OCI-LY7 (cell line): ENCODE results near the gene LEAP2. TPM values are rescaled to one million over a fixed set of nuclear protein-coding genes. Genes with fewer than 3 reads are reported as not detected.

Experiments
- BruUV-seq: library from RNA; stranded (reverse); fragments of 400-500 nt; replicated peaks from 2 replicates; lab custom pipeline; 2021; lab: Mats Ljungman, UMichigan
- CTCF ChIA-PET: fragments of 300-600 bp; sonication (Branson Sonifier 250); formaldehyde crosslinking; loops from one replicate; lab custom pipeline; 2022; ENCODE audit warnings: antibody characterized with exemption; ENCODE audit not compliant: unreplicated experiment; lab: Charles Lee
- POLR2A ChIA-PET: fragments of 300-600 bp; sonication (Branson Sonifier 250); formaldehyde crosslinking; loops from one replicate; lab custom pipeline; 2022; ENCODE audit warnings: antibody characterized with exemption; lab: Charles Lee
- DNase-seq: peaks from one replicate; pipeline ENCODE4 v3.0.0-alpha.2; 2015; ENCODE audit warnings: low spot score
- H2AFZ ChIP-seq: fragments of 200-600 bp; sonication (generic), shearing (Covaris generic); 2 replicates; pipeline ENCODE4 v1.6.1; 2014; ENCODE audit warnings: mild to moderate bottlenecking, antibody characterized with exemption, low read length, moderate library complexity
- H3K27ac ChIP-seq: fragments of 200-600 bp; sonication (generic); 2 replicates; pipeline ENCODE4 v1.5.1; 2014; ENCODE audit warnings: mixed run types, low read depth, mild to moderate bottlenecking, moderate library complexity, low read length, inconsistent platforms; ENCODE audit not compliant: poor library complexity, severe bottlenecking
- H3K36me3 ChIP-seq: fragments of 200-600 bp; sonication (generic); 2 replicates; pipeline ENCODE4 v1.6.1; 2014; ENCODE audit warnings: mild to moderate bottlenecking, antibody characterized with exemption, low read length, moderate library complexity, mixed read lengths; ENCODE audit not compliant: insufficient read depth
- H3K4me1 ChIP-seq: fragments of 200-600 bp; sonication (generic); 2 replicates; pipeline ENCODE4 v1.5.1; 2014; ENCODE audit warnings: mild to moderate bottlenecking, low read length; ENCODE audit not compliant: insufficient read depth, poor library complexity, severe bottlenecking
- H3K4me2 ChIP-seq: fragments of 200-600 bp; sonication (generic); 2 replicates; pipeline ENCODE4 v1.6.1; 2014; ENCODE audit warnings: mild to moderate bottlenecking, low read length
- H3K4me3 ChIP-seq: fragments of 200-600 bp; sonication (generic); 2 replicates; pipeline ENCODE4 v1.5.1; 2014; ENCODE audit warnings: mild to moderate bottlenecking, low read depth, low read length; ENCODE audit not compliant: poor library complexity, severe bottlenecking
- H3K79me2 ChIP-seq: fragments of 200-600 bp; sonication (generic); 2 replicates; pipeline ENCODE4 v1.6.1; 2016; ENCODE audit warnings: low read depth, mild to moderate bottlenecking, low read length, moderate library complexity, mixed read lengths; ENCODE audit not compliant: insufficient read depth
- H3K9me2 ChIP-seq: fragments of 200-600 bp; sonication (generic); 2 replicates; pipeline ENCODE4 v1.6.1; 2016; ENCODE audit warnings: mild to moderate bottlenecking, low read length, mixed read lengths; ENCODE audit not compliant: insufficient read depth
- H3K9me3 ChIP-seq: fragments of 200-600 bp; sonication (generic); 2 replicates; pipeline ENCODE4 v1.6.1; 2014; ENCODE audit warnings: mild to moderate bottlenecking, mixed run types, low read length, mixed read lengths
- H4K20me1 ChIP-seq: fragments of 200-600 bp; sonication (generic); 2 replicates; pipeline ENCODE4 v1.6.1; 2014; ENCODE audit warnings: mild to moderate bottlenecking, antibody characterized with exemption, low read length, moderate library complexity, mixed read lengths; ENCODE audit not compliant: insufficient read depth
- CTCF ChIP-seq: fragments of 200-600 bp; sonication (generic); conservative IDR thresholded peaks from 2 replicates; pipeline ENCODE4 v1.5.1; 2014; ENCODE audit warnings: mild to moderate bottlenecking, antibody characterized with exemption, low read length, moderate library complexity, mixed read lengths
- EZH2phosphoT487 ChIP-seq: fragments of 200-600 bp; sonication (generic); IDR thresholded peaks from 2 replicates; pipeline ENCODE4 v1.6.1; 2018; ENCODE audit warnings: low read depth, borderline replicate concordance, mild to moderate bottlenecking, mixed run types, antibody characterized with exemption, low read length, moderate library complexity, mixed read lengths
- intact Hi-C: fragments of 100-400 bp; cut with micrococcal nuclease; formaldehyde crosslinking; loops from one replicate; pipeline ENCODE4 v1.10.0; 2022; ENCODE audit not compliant: unreplicated experiment
- total RNA-seq, 2 experiments: library from RNA; depleted of rRNA in 1 of 2; stranded (reverse); fragments of >200 nt in 1 of 2; shearing (Covaris generic) in 1 of 2; gene quantifications; 2 replicates each; pipeline ENCODE4 v1.2.3, GENCODE V29; 2014 to 2022

Gene LEAP2
- total RNA-seq, 2 experiments from 2014 or later: 4.4 to 5.6 TPM

GRCh38 chr5:132832612-132833011 is 40.9 kb upstream of the LEAP2 start:
- no peak overlapping the region for H2AFZ ChIP-seq
- no TSS peak for BruUV-seq

GRCh38 chr5:132834057-132834456 is 39.4 kb upstream of the LEAP2 start:
- no peak overlapping the region for H3K27ac ChIP-seq
- intact Hi-C loops: loop anchor here (5.0 to 10.0 kb wide), 2 partner anchors 48 to 461 kb away; no protein-coding TSS in a partner anchor
- H3K9me3 ChIP-seq: no peaks in the 10 kb centered on the region
- H3K4me2 ChIP-seq: no peak overlapping the region
- no peak overlapping the region for H3K4me3 ChIP-seq
- ChIA-PET POLR2A (interaction anchor here (0.6 to 0.7 kb wide), 2 partner anchors 493 to 822 kb away, joined by 3 read pairs; no protein-coding TSS in a partner anchor), CTCF (no interaction called here)
- TF ChIP-seq CTCF (no peak), EZH2phosphoT487 (no peak)
- BruUV-seq: no TSS peak
- H3K9me2 ChIP-seq: no peaks in the 10 kb centered on the region
- no peak for DNase-seq
- no peaks in the 10 kb centered on the region for H3K36me3 ChIP-seq
- H4K20me1 ChIP-seq: no peaks in the 10 kb centered on the region
- peaks cover 5% of the 10 kb centered on the region for H3K4me1 ChIP-seq
- H2AFZ ChIP-seq: no peak overlapping the region
- H3K79me2 ChIP-seq: no peaks in the 10 kb centered on the region

More at GRCh38 chr5:132832612-132833011, 40.9 kb upstream of the LEAP2 start:
- H3K4me1 ChIP-seq: peaks cover 5% of the 10 kb centered on the region
- H3K9me3 ChIP-seq: no peaks in the 10 kb centered on the region
- intact Hi-C loops: loop anchor here (5.0 to 10.0 kb wide), 2 partner anchors 50 to 462 kb away; no protein-coding TSS in a partner anchor
- no peaks in the 10 kb centered on the region for H3K9me2 ChIP-seq
- no peaks in the 10 kb centered on the region for H3K36me3 ChIP-seq
- H3K4me2 ChIP-seq: no peak overlapping the region
- CTCF ChIA-PET: interaction anchor here (1.4 kb wide), 1 partner anchor 12 kb away, joined by 4 read pairs; no protein-coding TSS in a partner anchor
- H3K27ac ChIP-seq: no peak overlapping the region
- H4K20me1 ChIP-seq: no peaks in the 10 kb centered on the region
- no peak for TF ChIP-seq EZH2phosphoT487
- no peak for TF ChIP-seq CTCF
- DNase-seq: no peak
- POLR2A ChIA-PET: interaction anchor here (0.7 kb wide), 2 partner anchors 319 to 572 kb away, joined by 3 read pairs; no protein-coding TSS in a partner anchor
- H3K79me2 ChIP-seq: no peaks in the 10 kb centered on the region
- no peak overlapping the region for H3K4me3 ChIP-seq

DNA sequence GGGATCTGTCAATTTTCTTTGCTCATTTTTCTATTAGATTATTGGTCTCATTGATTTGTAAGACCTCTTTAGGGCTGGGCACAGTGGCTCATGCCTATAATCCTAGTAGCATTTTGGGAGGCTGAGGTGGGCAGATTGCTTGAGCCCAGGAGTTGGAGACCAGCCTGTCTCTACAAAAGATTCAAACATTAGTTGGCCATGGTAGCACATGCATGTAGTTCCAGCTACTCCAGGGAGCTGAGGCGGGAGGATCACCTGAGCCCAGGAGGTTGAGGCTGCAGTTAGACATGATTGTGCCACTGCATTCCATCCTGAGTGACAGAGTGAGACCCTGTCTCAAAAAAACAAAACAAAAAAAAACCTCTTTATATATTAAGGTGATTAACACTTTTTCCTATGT is 36.6 kb upstream of the LEAP2 start:
- no peaks in the 10 kb centered on the region for H4K20me1 ChIP-seq
- intact Hi-C loops: loop anchor here (10.0 kb wide), 1 partner anchor 458 kb away; no protein-coding TSS in a partner anchor
- no peak overlapping the region for H3K27ac ChIP-seq
- H3K9me2 ChIP-seq: no peaks in the 10 kb centered on the region
- no peaks in the 10 kb centered on the region for H3K4me1 ChIP-seq
- no peak overlapping the region for H2AFZ ChIP-seq
- H3K4me3 ChIP-seq: no peak overlapping the region
- POLR2A ChIA-PET: no interaction called here
- H3K9me3 ChIP-seq: no peaks in the 10 kb centered on the region
- no peak for DNase-seq
- H3K36me3 ChIP-seq: no peaks in the 10 kb centered on the region
- no peaks in the 10 kb centered on the region for H3K79me2 ChIP-seq
- CTCF ChIA-PET: no interaction called here
- no peak overlapping the region for H3K4me2 ChIP-seq
- TF ChIP-seq EZH2phosphoT487 (no peak), CTCF (no peak)
- no TSS peak for BruUV-seq
